K562 (cell line): ENCODE results near the gene CASKIN1.

Source experiments
- BDP1 ChIP-seq: IDR thresholded peaks from 3 replicates; pipeline ENCODE4 v1.6.1; 2011; ENCODE audit not compliant: insufficient read length, insufficient read depth
- BHLHE40 ChIP-seq: IDR thresholded peaks from 2 replicates; pipeline ENCODE4 v1.6.1; 2011; ENCODE audit warnings: low read length, improper control_type of control experiment
- CHD1 ChIP-seq: fragments of 200-600 bp; sonication (generic); IDR thresholded peaks from one replicate; pipeline ENCODE4 v1.6.1; 2012; ENCODE audit warnings: mild to moderate bottlenecking, moderate library complexity, low read length, inconsistent platforms
- JUND ChIP-seq, 2 experiments: IDR thresholded peaks; 2 replicates in 1 of 2; 3 replicates in 1 of 2; pipeline ENCODE4 v1.6.1; 2011; ENCODE audit warnings: borderline replicate concordance in 2 of 2, low read depth in 2 of 2, low read length in 2 of 2, improper control_type of control experiment in 1 of 2, missing biosample characterization in 1 of 2, missing genetic modification characterization in 1 of 2, missing genetic modification reagents in 1 of 2
- MAZ ChIP-seq, 2 experiments: fragments of 450-650 bp in 1 of 2; sonication (generic) in 1 of 2; formaldehyde crosslinking; IDR thresholded peaks in 1 of 2; conservative IDR thresholded peaks in 1 of 2; 2 replicates each; pipeline versions ENCODE4 v1.4.0 to v1.5.0; 2020; ENCODE audit warnings: mild to moderate bottlenecking in 1 of 2, missing genetic modification reagents in 1 of 2
- MTA2 ChIP-seq: fragments of 450-650 bp; IDR thresholded peaks from 2 replicates; pipeline ENCODE4 v1.6.1; 2016; ENCODE audit warnings: low read depth
- RFX5 ChIP-seq: IDR thresholded peaks from 2 replicates; pipeline ENCODE4 v1.6.1; 2011; ENCODE audit warnings: low read depth, mild to moderate bottlenecking, improper control_type of control experiment, low read length
- TEAD4 ChIP-seq, 2 experiments: sonication (generic) in 1 of 2; formaldehyde crosslinking in 1 of 2; IDR thresholded peaks; 2 replicates each; pipeline versions ENCODE4 v1.6.1 to v1.8.0; 2012 to 2022; ENCODE audit warnings: borderline replicate concordance in 1 of 2, inconsistent platforms in 1 of 2, low read length in 1 of 2, mild to moderate bottlenecking in 1 of 2, missing genetic modification reagents in 1 of 2
- TF ChIP-seq, protein P1 (sequence below): sonication (generic); formaldehyde crosslinking; IDR thresholded peaks from 2 replicates; pipeline ENCODE4 v1.8.1; 2023; ENCODE audit warnings: mild to moderate bottlenecking, missing genetic modification reagents
- TF ChIP-seq, protein P2 (sequence below), 2 experiments: fragments of 450-650 bp; formaldehyde crosslinking in 1 of 2; IDR thresholded peaks; 2 replicates each; pipeline versions ENCODE4 v1.4.0 to v1.6.1; 2014 to 2020; ENCODE audit warnings: mild to moderate bottlenecking in 2 of 2, borderline replicate concordance in 1 of 2, low read depth in 1 of 2
- TF ChIP-seq, protein P3 (sequence below): sonication (generic); formaldehyde crosslinking; IDR thresholded peaks from 2 replicates; pipeline ENCODE4 v1.8.0; 2022; ENCODE audit warnings: mild to moderate bottlenecking, low read depth, missing genetic modification reagents

DNA sequence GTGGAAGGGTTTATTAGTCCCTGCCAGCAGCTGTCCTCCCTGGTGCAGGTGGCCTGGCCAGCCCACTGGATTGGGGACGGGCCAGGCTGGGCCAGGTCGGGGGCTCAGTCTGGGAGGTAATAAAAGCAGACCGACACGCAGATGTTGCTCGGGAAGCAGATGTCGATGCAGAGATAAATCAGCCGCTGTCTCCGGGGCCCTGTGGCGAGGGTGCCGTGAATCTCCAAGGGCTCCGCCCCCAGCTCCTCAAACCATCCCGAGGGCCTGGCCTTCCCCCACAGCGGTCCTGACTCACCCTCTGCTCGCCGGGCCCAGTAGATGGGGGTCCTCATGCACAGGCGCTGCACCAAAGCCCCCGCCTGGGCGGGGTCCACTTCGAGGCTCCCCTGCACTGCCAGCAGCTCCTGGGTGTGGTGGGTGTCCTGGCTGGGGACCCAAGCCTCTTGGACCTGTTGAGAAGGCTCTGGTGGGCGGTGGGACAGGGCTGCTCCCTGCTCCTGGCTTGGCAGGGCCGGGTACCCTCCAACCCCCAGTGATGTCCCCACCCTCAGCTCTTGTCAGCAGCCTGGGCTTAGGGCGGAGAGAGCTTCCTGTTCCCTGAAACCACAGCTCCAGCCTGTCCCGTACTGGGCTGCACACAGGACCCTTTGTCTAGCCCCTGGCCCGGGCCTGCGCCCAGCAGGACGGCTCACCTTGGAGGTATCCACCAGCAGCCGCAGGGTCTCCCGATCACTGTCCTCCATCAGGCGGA, 13.0 kb upstream of the CASKIN1 start:
- 0 out of 2 replicates have a peak, but pooled peaks have one; percentile 6 for TF ChIP-seq TEAD4 (IDR thresholded peaks at IDR 0.05; ENCODE audit: low read length)
- no peak for TF ChIP-seq TEAD4 (CRISPR knock-in tag; IDR thresholded peaks at IDR 0.05; ENCODE audit: borderline replicate concordance)
- TF ChIP-seq, protein P1, sequence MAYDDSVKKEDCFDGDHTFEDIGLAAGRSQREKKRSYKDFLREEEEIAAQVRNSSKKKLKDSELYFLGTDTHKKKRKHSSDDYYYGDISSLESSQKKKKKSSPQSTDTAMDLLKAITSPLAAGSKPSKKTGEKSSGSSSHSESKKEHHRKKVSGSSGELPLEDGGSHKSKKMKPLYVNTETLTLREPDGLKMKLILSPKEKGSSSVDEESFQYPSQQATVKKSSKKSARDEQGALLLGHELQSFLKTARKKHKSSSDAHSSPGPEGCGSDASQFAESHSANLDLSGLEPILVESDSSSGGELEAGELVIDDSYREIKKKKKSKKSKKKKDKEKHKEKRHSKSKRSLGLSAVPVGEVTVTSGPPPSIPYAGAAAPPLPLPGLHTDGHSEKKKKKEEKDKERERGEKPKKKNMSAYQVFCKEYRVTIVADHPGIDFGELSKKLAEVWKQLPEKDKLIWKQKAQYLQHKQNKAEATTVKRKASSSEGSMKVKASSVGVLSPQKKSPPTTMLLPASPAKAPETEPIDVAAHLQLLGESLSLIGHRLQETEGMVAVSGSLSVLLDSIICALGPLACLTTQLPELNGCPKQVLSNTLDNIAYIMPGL, result no peak
- TF ChIP-seq, protein P2, sequence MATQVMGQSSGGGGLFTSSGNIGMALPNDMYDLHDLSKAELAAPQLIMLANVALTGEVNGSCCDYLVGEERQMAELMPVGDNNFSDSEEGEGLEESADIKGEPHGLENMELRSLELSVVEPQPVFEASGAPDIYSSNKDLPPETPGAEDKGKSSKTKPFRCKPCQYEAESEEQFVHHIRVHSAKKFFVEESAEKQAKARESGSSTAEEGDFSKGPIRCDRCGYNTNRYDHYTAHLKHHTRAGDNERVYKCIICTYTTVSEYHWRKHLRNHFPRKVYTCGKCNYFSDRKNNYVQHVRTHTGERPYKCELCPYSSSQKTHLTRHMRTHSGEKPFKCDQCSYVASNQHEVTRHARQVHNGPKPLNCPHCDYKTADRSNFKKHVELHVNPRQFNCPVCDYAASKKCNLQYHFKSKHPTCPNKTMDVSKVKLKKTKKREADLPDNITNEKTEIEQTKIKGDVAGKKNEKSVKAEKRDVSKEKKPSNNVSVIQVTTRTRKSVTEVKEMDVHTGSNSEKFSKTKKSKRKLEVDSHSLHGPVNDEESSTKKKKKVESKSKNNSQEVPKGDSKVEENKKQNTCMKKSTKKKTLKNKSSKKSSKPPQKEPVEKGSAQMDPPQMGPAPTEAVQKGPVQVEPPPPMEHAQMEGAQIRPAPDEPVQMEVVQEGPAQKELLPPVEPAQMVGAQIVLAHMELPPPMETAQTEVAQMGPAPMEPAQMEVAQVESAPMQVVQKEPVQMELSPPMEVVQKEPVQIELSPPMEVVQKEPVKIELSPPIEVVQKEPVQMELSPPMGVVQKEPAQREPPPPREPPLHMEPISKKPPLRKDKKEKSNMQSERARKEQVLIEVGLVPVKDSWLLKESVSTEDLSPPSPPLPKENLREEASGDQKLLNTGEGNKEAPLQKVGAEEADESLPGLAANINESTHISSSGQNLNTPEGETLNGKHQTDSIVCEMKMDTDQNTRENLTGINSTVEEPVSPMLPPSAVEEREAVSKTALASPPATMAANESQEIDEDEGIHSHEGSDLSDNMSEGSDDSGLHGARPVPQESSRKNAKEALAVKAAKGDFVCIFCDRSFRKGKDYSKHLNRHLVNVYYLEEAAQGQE (IDR thresholded peaks at IDR 0.05; ENCODE audit: borderline replicate concordance), result no peak
- TF ChIP-seq, protein P2 (CRISPR knock-in tag; IDR thresholded peaks at IDR 0.05; ENCODE audit: low read depth), result no peak
- TF ChIP-seq RFX5, result no peak
- no peak for TF ChIP-seq CHD1
- no peak for TF ChIP-seq MTA2
- no peak for TF ChIP-seq BHLHE40
- no peak for TF ChIP-seq JUND (IDR thresholded peaks at IDR 0.05; ENCODE audit: borderline replicate concordance, low read depth, low read length)
- no peak for TF ChIP-seq JUND (tag; IDR thresholded peaks at IDR 0.05; ENCODE audit: borderline replicate concordance, low read depth, low read length)
- TF ChIP-seq, protein P3, sequence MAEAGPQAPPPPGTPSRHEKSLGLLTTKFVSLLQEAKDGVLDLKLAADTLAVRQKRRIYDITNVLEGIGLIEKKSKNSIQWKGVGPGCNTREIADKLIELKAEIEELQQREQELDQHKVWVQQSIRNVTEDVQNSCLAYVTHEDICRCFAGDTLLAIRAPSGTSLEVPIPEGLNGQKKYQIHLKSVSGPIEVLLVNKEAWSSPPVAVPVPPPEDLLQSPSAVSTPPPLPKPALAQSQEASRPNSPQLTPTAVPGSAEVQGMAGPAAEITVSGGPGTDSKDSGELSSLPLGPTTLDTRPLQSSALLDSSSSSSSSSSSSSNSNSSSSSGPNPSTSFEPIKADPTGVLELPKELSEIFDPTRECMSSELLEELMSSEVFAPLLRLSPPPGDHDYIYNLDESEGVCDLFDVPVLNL (CRISPR knock-in tag), result no peak
- no peak for TF ChIP-seq BDP1
- TF ChIP-seq MAZ (CRISPR knock-in tag; conservative IDR thresholded peaks at IDR 0.05 in 1 of 2, IDR thresholded peaks at IDR 0.05 in 1 of 2), result no peak
